Measurements from ENCODE around the gene GOLGA7B. TPM values are rescaled to one million over a fixed set of nuclear protein-coding genes. Genes with fewer than 3 reads are reported as not detected.

The GOLGA7B gene
- total RNA-seq, 4 donors from 2014 or later: 0.29 to 2.3 (median 0.63) TPM

DNA sequence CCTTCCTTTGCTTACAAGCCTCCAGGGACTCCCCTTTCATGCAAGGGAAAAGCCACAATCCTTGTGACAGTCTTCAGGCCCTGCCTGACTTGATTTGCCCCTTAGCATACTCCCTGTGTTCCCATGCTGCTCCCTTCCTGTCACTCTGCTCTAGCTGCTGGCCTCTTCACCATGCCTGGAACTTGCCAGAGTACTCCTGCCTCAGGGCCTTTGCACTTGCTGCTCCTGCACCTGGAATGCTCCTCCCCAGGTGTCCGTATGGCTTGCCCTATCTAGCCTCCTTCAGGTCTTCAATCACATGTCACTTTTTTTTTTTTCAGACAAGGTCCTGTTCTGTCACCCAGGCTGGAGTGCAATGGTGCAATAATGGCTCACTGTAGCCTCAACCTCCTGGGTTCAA, 22.8 kb upstream of the GOLGA7B start:
- no peaks in the 10 kb centered on the region for H3K9me3 ChIP-seq
- DNase-seq: no peak
- no peak for ATAC-seq
- intact Hi-C loops (cut with DNase I; ENCODE audit: low total_unique reads): no loop called here
- no peak overlapping the region for H3K4me3 ChIP-seq
- in situ Hi-C loops (cut with MboI; ENCODE audit: low sequenced_read_pairs in 4 of 4): no loop called here
- TF ChIP-seq, protein P1, sequence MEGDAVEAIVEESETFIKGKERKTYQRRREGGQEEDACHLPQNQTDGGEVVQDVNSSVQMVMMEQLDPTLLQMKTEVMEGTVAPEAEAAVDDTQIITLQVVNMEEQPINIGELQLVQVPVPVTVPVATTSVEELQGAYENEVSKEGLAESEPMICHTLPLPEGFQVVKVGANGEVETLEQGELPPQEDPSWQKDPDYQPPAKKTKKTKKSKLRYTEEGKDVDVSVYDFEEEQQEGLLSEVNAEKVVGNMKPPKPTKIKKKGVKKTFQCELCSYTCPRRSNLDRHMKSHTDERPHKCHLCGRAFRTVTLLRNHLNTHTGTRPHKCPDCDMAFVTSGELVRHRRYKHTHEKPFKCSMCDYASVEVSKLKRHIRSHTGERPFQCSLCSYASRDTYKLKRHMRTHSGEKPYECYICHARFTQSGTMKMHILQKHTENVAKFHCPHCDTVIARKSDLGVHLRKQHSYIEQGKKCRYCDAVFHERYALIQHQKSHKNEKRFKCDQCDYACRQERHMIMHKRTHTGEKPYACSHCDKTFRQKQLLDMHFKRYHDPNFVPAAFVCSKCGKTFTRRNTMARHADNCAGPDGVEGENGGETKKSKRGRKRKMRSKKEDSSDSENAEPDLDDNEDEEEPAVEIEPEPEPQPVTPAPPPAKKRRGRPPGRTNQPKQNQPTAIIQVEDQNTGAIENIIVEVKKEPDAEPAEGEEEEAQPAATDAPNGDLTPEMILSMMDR (IDR thresholded peaks at IDR 0.05 in 4 of 5, conservative IDR thresholded peaks at IDR 0.05 in 1 of 5): no peak
- no peak for TF ChIP-seq POLR2A (IDR thresholded peaks at IDR 0.05)
- H3K27ac ChIP-seq: peak overlapping the region in 1 of 4 donors; percentile 43
- H3K36me3 ChIP-seq: no peaks in the 10 kb centered on the region
- peaks cover 17 to 51% of the 10 kb centered on the region in 2 donors for H3K4me1 ChIP-seq
- no peaks in the 10 kb centered on the region for H3K27me3 ChIP-seq

DNA sequence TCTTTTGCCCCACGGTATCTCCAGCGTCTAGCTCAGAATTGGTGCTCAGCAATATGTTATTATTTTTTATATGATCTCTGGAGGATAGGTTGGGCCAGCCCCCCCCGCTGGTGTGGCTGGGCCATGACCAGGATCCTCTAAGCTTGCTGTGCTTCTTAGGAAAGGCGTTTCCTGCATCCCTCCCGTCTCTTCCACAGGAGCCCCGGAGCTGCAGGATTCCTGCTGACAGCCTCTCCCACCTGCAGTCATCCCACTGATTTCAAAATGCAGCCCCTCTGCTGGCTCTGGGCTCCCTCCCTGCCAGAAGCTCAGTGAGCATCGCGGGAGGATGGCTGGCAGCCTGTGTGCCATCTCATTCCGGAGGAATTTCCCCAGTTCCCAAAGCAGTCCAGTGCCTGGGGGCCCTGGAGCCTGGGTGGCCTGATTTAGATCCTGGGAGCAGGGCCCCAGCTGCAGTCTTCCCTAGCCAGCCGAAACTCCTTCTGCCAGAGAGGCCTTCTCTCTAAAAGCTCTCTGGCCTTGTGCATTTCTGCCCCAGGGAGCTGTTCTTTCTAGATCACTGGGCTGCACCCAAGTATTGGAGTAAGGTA, 21.8 kb upstream of the GOLGA7B start:
- Histone ChIP-seq H3K36me3 (no peaks in the 10 kb centered on the region), H3K4me3 (no peak overlapping the region), H3K4me1 (peaks cover 8 to 42% of the 10 kb centered on the region in 2 donors), H3K27me3 (no peaks in the 10 kb centered on the region), H3K27ac (peak overlapping the region in 3 of 4 donors; percentile 11 to 60 (median 43)), H3K9me3 (no peaks in the 10 kb centered on the region)
- intact Hi-C loops (cut with DNase I; ENCODE audit: low total_unique reads) (no loop called here), in situ Hi-C loops (cut with MboI; ENCODE audit: low sequenced_read_pairs in 4 of 4) (no loop called here)
- ATAC-seq (no peak), DNase-seq (no peak)
- TF ChIP-seq, protein P1 (IDR thresholded peaks at IDR 0.05 in 4 of 5, conservative IDR thresholded peaks at IDR 0.05 in 1 of 5): no peak
- TF ChIP-seq POLR2A (IDR thresholded peaks at IDR 0.05): no peak

DNA sequence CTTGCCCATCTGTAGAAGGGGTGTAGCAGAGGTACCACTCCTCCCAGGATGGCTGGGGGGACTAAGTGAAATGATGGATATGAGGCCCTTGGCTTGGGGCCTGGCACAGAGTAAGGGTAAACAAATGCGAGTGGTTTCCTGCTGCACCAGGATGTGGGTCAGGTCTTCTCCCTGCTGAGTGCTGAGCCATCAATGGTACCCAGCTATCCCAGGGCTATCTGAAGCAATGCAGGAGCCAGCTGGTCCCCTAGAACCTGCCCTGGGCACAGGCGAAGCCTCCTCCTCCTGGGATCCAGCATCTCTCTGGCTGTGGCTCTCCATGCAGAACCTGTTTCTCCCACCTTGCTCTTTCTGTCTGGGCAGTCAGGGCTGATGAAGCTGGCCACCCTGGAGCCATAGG, 20.9 kb upstream of the GOLGA7B start:
- Histone ChIP-seq H3K4me1 (peaks cover 0 to 33% of the 10 kb centered on the region in 2 donors), H3K27me3 (no peaks in the 10 kb centered on the region), H3K4me3 (no peak overlapping the region), H3K9me3 (no peaks in the 10 kb centered on the region), H3K36me3 (no peaks in the 10 kb centered on the region), H3K27ac (no peak overlapping the region)
- ATAC-seq (no peak), DNase-seq (no peak)
- intact Hi-C loops (cut with DNase I; ENCODE audit: low total_unique reads): no loop called here
- in situ Hi-C loops (cut with MboI; ENCODE audit: low sequenced_read_pairs in 4 of 4): no loop called here
- TF ChIP-seq POLR2A (IDR thresholded peaks at IDR 0.05): no peak
- TF ChIP-seq, protein P1 (IDR thresholded peaks at IDR 0.05 in 4 of 5, conservative IDR thresholded peaks at IDR 0.05 in 1 of 5): no peak

DNA sequence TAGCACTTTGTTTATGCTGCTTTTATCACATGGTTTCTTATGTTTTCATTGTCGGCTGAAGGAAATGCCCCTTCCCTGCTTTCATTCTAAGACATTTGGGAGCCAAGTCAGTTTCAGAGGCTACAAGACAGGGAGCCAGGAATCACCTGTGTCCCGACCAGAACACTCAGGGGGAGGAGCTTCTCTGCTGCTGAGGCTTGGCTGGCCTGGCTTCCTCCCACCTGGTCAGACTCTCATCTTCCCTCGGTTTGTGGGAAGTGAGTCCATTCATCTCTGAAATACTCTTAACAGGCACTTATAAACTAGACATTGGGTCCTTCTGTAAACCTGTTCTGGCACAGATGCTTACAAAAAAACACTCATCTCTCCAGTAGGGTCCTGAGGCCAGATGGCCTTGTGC, 19.6 kb upstream of the GOLGA7B start:
- ATAC-seq (no peak), DNase-seq (no peak)
- Histone ChIP-seq H3K9me3 (no peaks in the 10 kb centered on the region), H3K4me1 (peaks cover 0 to 21% of the 10 kb centered on the region in 2 donors), H3K4me3 (no peak overlapping the region), H3K36me3 (no peaks in the 10 kb centered on the region), H3K27ac (no peak overlapping the region), H3K27me3 (no peaks in the 10 kb centered on the region)
- no peak for TF ChIP-seq POLR2A (IDR thresholded peaks at IDR 0.05)
- TF ChIP-seq, protein P1 (IDR thresholded peaks at IDR 0.05 in 4 of 5, conservative IDR thresholded peaks at IDR 0.05 in 1 of 5): no peak
- intact Hi-C loops (cut with DNase I; ENCODE audit: low total_unique reads) (no loop called here), in situ Hi-C loops (cut with MboI; ENCODE audit: low sequenced_read_pairs in 4 of 4) (no loop called here)

DNA sequence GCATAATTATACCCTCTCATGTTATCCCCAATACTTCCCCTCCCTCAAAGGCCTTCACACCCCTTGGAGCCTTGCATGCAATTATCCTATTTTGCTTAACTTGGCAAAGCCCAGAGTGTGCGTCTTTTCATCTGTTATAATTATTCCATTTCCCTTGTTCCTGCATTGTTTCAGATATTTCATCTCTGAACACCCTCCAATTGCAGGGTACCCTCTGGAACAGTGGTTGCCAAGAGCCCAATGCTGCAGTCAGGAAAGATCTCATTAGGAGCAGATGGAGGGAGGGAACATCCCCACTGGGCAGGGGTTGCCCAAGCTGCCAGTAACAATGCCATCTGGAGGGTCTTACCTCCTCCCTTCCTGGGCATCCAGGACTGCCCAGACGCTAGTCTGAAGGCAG, 18.4 kb upstream of the GOLGA7B start:
- no peak for ATAC-seq
- TF ChIP-seq, protein P1 (IDR thresholded peaks at IDR 0.05 in 4 of 5, conservative IDR thresholded peaks at IDR 0.05 in 1 of 5): no peak
- TF ChIP-seq POLR2A (IDR thresholded peaks at IDR 0.05): no peak
- no peak for DNase-seq
- H3K27me3 ChIP-seq: no peaks in the 10 kb centered on the region
- intact Hi-C loops (cut with DNase I; ENCODE audit: low total_unique reads): no loop called here
- H3K9me3 ChIP-seq: no peaks in the 10 kb centered on the region
- in situ Hi-C loops (cut with MboI; ENCODE audit: low sequenced_read_pairs in 4 of 4): no loop called here
- no peak overlapping the region for H3K4me3 ChIP-seq
- H3K36me3 ChIP-seq: no peaks in the 10 kb centered on the region
- no peak overlapping the region for H3K27ac ChIP-seq
- H3K4me1 ChIP-seq: peaks cover 0 to 14% of the 10 kb centered on the region in 2 donors
